HCT116 (cell line): ENCODE measurements around the gene SPA17. TPM values are rescaled to one million over a fixed set of nuclear protein-coding genes. Genes with fewer than 3 reads are reported as not detected.

Experiments
- ATAC-seq: fragments of 200-7000 bp; cut with Tn5 transposase; 2 replicates; pipeline ENCODE4 v1.9.1; 2020; ENCODE audit warnings: mild to moderate bottlenecking, moderate library complexity
- BruUV-seq: library from RNA; stranded (reverse); fragments of 400-500 nt; replicated peaks from 2 replicates; lab custom pipeline; 2021; lab: Mats Ljungman, UMichigan
- CTCF ChIA-PET: fragments of 300-600 bp; sonication (Branson Sonifier 250); formaldehyde crosslinking; loops from one replicate; lab custom pipeline; 2021; ENCODE audit warnings: antibody characterized with exemption; lab: Charles Lee
- POLR2A ChIA-PET: fragments of 300-600, 350-600 bp; sonication (Branson Sonifier 250); formaldehyde crosslinking; loops from one replicate; lab custom pipeline; 2021; ENCODE audit warnings: antibody characterized with exemption; lab: Charles Lee
- RAD21 ChIA-PET, 2 experiments: fragments of 300-600 bp; sonication (Branson Sonifier 250); formaldehyde crosslinking; loops; one replicate each; lab custom pipeline; 2023; ENCODE audit warnings: low total read pairs in 2 of 2; ENCODE audit not compliant: uncharacterized antibody in 2 of 2, unreplicated experiment in 2 of 2, low non-redundant PET in 1 of 2; lab: Charles Lee
- DNase-seq: peaks from one replicate; pipeline ENCODE4 v3.0.0-alpha.2; 2010; ENCODE audit warnings: low read depth, low spot score
- H2AFZ ChIP-seq: fragments of 200-600 bp; shearing (Covaris generic), sonication (generic); 2 replicates; pipeline ENCODE4 v1.6.1; 2017; ENCODE audit warnings: low read depth, mixed run types, mixed read lengths, antibody characterized with exemption, low read length; ENCODE audit not compliant: poor library complexity, severe bottlenecking
- H3K27ac ChIP-seq: 2 replicates; pipeline ENCODE4 v1.5.1; 2012; ENCODE audit warnings: low read depth, low read length
- H3K27me3 ChIP-seq: fragments of 200-600 bp; sonication (generic); 2 replicates; pipeline ENCODE4 v1.6.1; 2016; ENCODE audit warnings: mixed run types, low read length, mixed read lengths; ENCODE audit not compliant: insufficient read depth
- H3K36me3 ChIP-seq, 2 experiments: fragments of 200-500 bp in 1 of 2; fragments of 200-600 bp in 1 of 2; sonication (Bioruptor generic) in 1 of 2; sonication (generic) in 1 of 2; 2 replicates each; pipeline versions ENCODE4 v1.5.1 to v1.6.1; 2014 to 2016; ENCODE audit warnings: low read length in 2 of 2, inconsistent platforms in 1 of 2, mixed read lengths in 1 of 2, mixed run types in 1 of 2; ENCODE audit not compliant: insufficient read depth in 2 of 2, control insufficient read depth in 1 of 2
- H3K4me1 ChIP-seq, 2 experiments: fragments of 200-600 bp in 1 of 2; sonication (generic) in 1 of 2; 2 replicates each; pipeline versions ENCODE4 v1.5.1 to v1.6.1; 2012 to 2017; ENCODE audit warnings: low read length in 2 of 2, inconsistent platforms in 1 of 2, mild to moderate bottlenecking in 1 of 2, mixed read lengths in 1 of 2, mixed run types in 1 of 2, moderate library complexity in 1 of 2; ENCODE audit not compliant: insufficient read depth in 2 of 2, control insufficient read depth in 1 of 2
- H3K4me2 ChIP-seq: fragments of 200-600 bp; sonication (generic); 2 replicates; pipeline ENCODE4 v1.6.1; 2017; ENCODE audit warnings: mixed run types, low read length, mixed read lengths
- H3K4me3 ChIP-seq, 2 experiments: fragments of 200-600 bp in 1 of 2; sonication (generic) in 1 of 2; replicated peaks in 1 of 2; 2 replicates each; pipeline ENCODE4 v1.5.1; 2011 to 2016; ENCODE audit warnings: low read length in 2 of 2, control low read depth in 1 of 2, low read depth in 1 of 2, mild to moderate bottlenecking in 1 of 2, mixed read lengths in 1 of 2, mixed run types in 1 of 2
- H3K79me2 ChIP-seq: fragments of 200-600 bp; sonication (generic); 2 replicates; pipeline ENCODE4 v1.6.1; 2017; ENCODE audit warnings: mild to moderate bottlenecking, mixed run types, low read length, moderate library complexity, mixed read lengths; ENCODE audit not compliant: insufficient read depth
- H3K9ac ChIP-seq: fragments of 200-600 bp; sonication (generic); 2 replicates; pipeline ENCODE4 v1.6.1; 2016; ENCODE audit warnings: low read length, mixed read lengths
- H3K9me2 ChIP-seq: fragments of 200-600 bp; sonication (generic), shearing (Covaris generic); 2 replicates; pipeline ENCODE4 v1.6.1; 2017; ENCODE audit warnings: mixed run types, mild to moderate bottlenecking, moderate library complexity; ENCODE audit not compliant: insufficient read depth
- H3K9me3 ChIP-seq, 2 experiments: fragments of 200-500 bp in 1 of 2; fragments of 200-600 bp in 1 of 2; sonication (Bioruptor generic) in 1 of 2; sonication (generic) in 1 of 2; 2 replicates each; pipeline ENCODE4 v1.6.1; 2014 to 2017; ENCODE audit warnings: low read length in 2 of 2, mixed read lengths in 2 of 2, inconsistent platforms in 1 of 2, low read depth in 1 of 2, mild to moderate bottlenecking in 1 of 2, mixed run types in 1 of 2, moderate library complexity in 1 of 2; ENCODE audit not compliant: control insufficient read depth in 1 of 2, insufficient read depth in 1 of 2
- H4K20me1 ChIP-seq: fragments of 200-600 bp; sonication (generic), shearing (Covaris generic); 2 replicates; pipeline ENCODE4 v1.6.1; 2017; ENCODE audit warnings: mixed run types, mild to moderate bottlenecking, moderate library complexity; ENCODE audit not compliant: insufficient read depth
- CEBPB ChIP-seq: IDR thresholded peaks from 2 replicates; pipeline ENCODE4 v1.6.1; 2012; ENCODE audit warnings: low read depth
- EGR1 ChIP-seq: IDR thresholded peaks from 2 replicates; pipeline ENCODE4 v1.6.1; 2012; ENCODE audit warnings: low read depth
- ELF1 ChIP-seq: IDR thresholded peaks from 2 replicates; pipeline ENCODE4 v1.6.1; 2012; ENCODE audit warnings: low read depth, borderline replicate concordance
- EZH2 ChIP-seq: fragments of 200-600 bp; sonication (generic); IDR thresholded peaks from 2 replicates; pipeline ENCODE4 v1.6.1; 2017; ENCODE audit warnings: antibody characterized with exemption, mixed run types
- EZH2phosphoT487 ChIP-seq: fragments of 200-600 bp; IDR thresholded peaks from 2 replicates; pipeline ENCODE4 v1.6.1; 2018; ENCODE audit warnings: antibody characterized with exemption, borderline replicate concordance
- FOSL1 ChIP-seq: IDR thresholded peaks from 2 replicates; pipeline ENCODE4 v1.6.1; 2012; ENCODE audit warnings: low read depth
- JUND ChIP-seq: IDR thresholded peaks from 2 replicates; pipeline ENCODE4 v1.6.1; 2012
- MAX ChIP-seq: IDR thresholded peaks from 2 replicates; pipeline ENCODE4 v1.6.1; 2012
- POLR2A ChIP-seq: IDR thresholded peaks from 2 replicates; pipeline ENCODE4 v1.7.0; 2011; ENCODE audit warnings: borderline replicate concordance; ENCODE audit not compliant: insufficient read depth, insufficient read length; ENCODE audit errors: extremely low read depth
- POLR2AphosphoS5 ChIP-seq: IDR thresholded peaks from 2 replicates; pipeline ENCODE4 v1.6.1; 2011; ENCODE audit warnings: mild to moderate bottlenecking, low read depth, low read length, moderate library complexity
- RAD21 ChIP-seq: IDR thresholded peaks from 2 replicates; pipeline ENCODE4 v1.6.1; 2012; ENCODE audit warnings: low read depth, mild to moderate bottlenecking
- REST ChIP-seq: IDR thresholded peaks from 2 replicates; pipeline ENCODE4 v1.6.1; 2012; ENCODE audit warnings: low read depth
- SIN3A ChIP-seq: IDR thresholded peaks from 2 replicates; pipeline ENCODE4 v1.6.1; 2012; ENCODE audit warnings: low read depth
- SP1 ChIP-seq: IDR thresholded peaks from 2 replicates; pipeline ENCODE4 v1.6.1; 2012; ENCODE audit warnings: low read depth
- TCF7L2 ChIP-seq: IDR thresholded peaks from 2 replicates; pipeline ENCODE4 v1.7.0; 2011; ENCODE audit warnings: borderline replicate concordance, inconsistent platforms; ENCODE audit not compliant: insufficient read depth, insufficient read length; ENCODE audit errors: extremely low read depth
- YY1 ChIP-seq: IDR thresholded peaks from 2 replicates; pipeline ENCODE4 v1.6.1; 2011; ENCODE audit warnings: low read length, low read depth, moderate library complexity, mild to moderate bottlenecking; ENCODE audit not compliant: insufficient replicate concordance; ENCODE audit errors: extremely low read depth
- ZNF274 ChIP-seq: fragments of 200-500 bp; sonication (Bioruptor generic); IDR thresholded peaks from 2 replicates; pipeline ENCODE4 v1.6.1; 2014; ENCODE audit warnings: mild to moderate bottlenecking, low read depth, low read length, inconsistent platforms
- intact Hi-C: fragments of 100-400 bp; cut with micrococcal nuclease; formaldehyde crosslinking; loops from 2 replicates; pipeline ENCODE4 v1.10.0; 2022
- total RNA-seq: library from RNA; stranded (reverse); gene quantifications from one replicate; pipeline ENCODE4 v1.2.1, GENCODE V29; 2021; ENCODE audit not compliant: unreplicated experiment

The SPA17 gene
- total RNA-seq, 1 experiment from 2014 or later: 12.9 TPM

GRCh38 chr11:124681421-124681820 is 7.7 kb downstream of the SPA17 start:
- no peak for DNase-seq
- ChIA-PET POLR2A (no interaction called here), RAD21 (no interaction called here), CTCF (no interaction called here)
- Histone ChIP-seq H3K4me3 (no peak overlapping the region), H3K79me2 (no peaks in the 10 kb centered on the region), H3K4me1 (no peaks in the 10 kb centered on the region), H3K9me3 (peaks cover 4 to 5% of the 10 kb centered on the region in 2 experiments; a peak in 2 of 4 replicates), H3K27ac (no peak overlapping the region), H3K9ac (no peak overlapping the region), H3K9me2 (no peaks in the 10 kb centered on the region), H2AFZ (no peak overlapping the region), H3K27me3 (no peaks in the 10 kb centered on the region), H3K36me3 (no peaks in the 10 kb centered on the region; a peak in 2 of 4 replicates), H3K4me2 (no peak overlapping the region), H4K20me1 (no peaks in the 10 kb centered on the region)
- BruUV-seq: no TSS peak
- intact Hi-C loops: no loop called here
- ATAC-seq: no peak
- TF ChIP-seq EZH2 (no peak), JUND (no peak), ELF1 (no peak), RAD21 (no peak), SIN3A (no peak), FOSL1 (no peak), ZNF274 (no peak), TCF7L2 (no peak), SP1 (no peak)

- Histone ChIP-seq H3K9me3 (peaks cover 4 to 5% of the 10 kb centered on the region in 2 experiments; a peak in 2 of 4 replicates), H3K4me1 (no peaks in the 10 kb centered on the region), H3K27ac (no peak overlapping the region), H3K27me3 (no peaks in the 10 kb centered on the region), H3K4me3 (no peak overlapping the region), H4K20me1 (no peaks in the 10 kb centered on the region), H3K9me2 (no peaks in the 10 kb centered on the region), H3K4me2 (no peak overlapping the region), H2AFZ (no peak overlapping the region), H3K79me2 (no peaks in the 10 kb centered on the region), H3K36me3 (no peaks in the 10 kb centered on the region; a peak in 2 of 4 replicates), H3K9ac (no peak overlapping the region)
- ATAC-seq (no peak), DNase-seq (no peak)
- ChIA-PET CTCF (no interaction called here), POLR2A (no interaction called here), RAD21 (no interaction called here)
- intact Hi-C loops: no loop called here
- BruUV-seq: no TSS peak
- TF ChIP-seq REST: no peak
- TF ChIP-seq SP1: no peak
- TF ChIP-seq EZH2phosphoT487: no peak
- TF ChIP-seq TCF7L2: no peak
- TF ChIP-seq ZNF274: no peak
- TF ChIP-seq EGR1: no peak
- TF ChIP-seq CEBPB: no peak
- TF ChIP-seq YY1: no peak
- no peak for TF ChIP-seq POLR2AphosphoS5
- no peak for TF ChIP-seq POLR2A
- TF ChIP-seq MAX: no peak
Measured at GRCh38 chr11:124682443-124682842, 8.7 kb downstream of the SPA17 start.
